Measurements from ENCODE around the gene CD52. TPM values are rescaled to one million over a fixed set of nuclear protein-coding genes. Genes with fewer than 3 reads are reported as not detected.

The CD52 gene
- total and polyA plus RNA-seq, 11 donors: 1.6 to 89.9 (median 6.5) TPM; not detected in 1

DNA sequence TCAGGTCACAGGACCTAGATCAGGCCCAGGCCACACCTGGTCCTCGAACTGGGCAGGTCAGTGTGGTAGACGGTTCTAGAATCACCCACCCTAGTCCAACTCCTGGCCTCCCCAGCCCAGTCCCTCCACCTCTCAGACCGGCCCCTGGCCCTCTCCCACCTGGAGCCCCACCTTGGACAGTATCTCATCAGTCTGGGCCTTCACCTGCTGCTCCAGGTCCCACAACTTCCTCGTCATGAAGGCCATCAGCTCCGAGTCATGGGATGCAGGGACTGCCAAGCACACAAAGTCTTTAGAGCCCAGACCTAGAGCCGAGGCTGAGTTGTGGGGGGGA lies 20.0 kb upstream of the CD52 start:
- ATAC-seq (no peak), DNase-seq (no peak)
- intact Hi-C loops (cut with DNase I): no loop called here
- TF ChIP-seq POLR2A (IDR thresholded peaks at IDR 0.05) (no peak), CTCF (IDR thresholded peaks at IDR 0.05) (no peak)
- Histone ChIP-seq H3K4me3 (no peak overlapping the region), H3K4me1 (peaks cover 0 to 21% (median 2%) of the 10 kb centered on the region in 12 donors), H3K9me3 (no peaks in the 10 kb centered on the region), H3K27me3 (no peaks in the 10 kb centered on the region), H3K36me3 (peaks cover 0 to 8% (median 0%) of the 10 kb centered on the region in 9 donors), H3K27ac (no peak overlapping the region)
- 76 to 87% (median 78%) methylated on average over 6 of the region's 6 CpGs for WGBS, 4 donors

GRCh38 chr1:26300578-26301275 lies 17.0 kb upstream of the CD52 start:
- H3K27ac ChIP-seq: no peak overlapping the region
- ATAC-seq (no peak), DNase-seq (no peak)
- intact Hi-C loops (cut with DNase I): no loop called here
- WGBS, 4 donors: 89 to 93% (median 90%) methylated on average over 10 to 11 of the region's 11 CpGs
- H3K4me3 ChIP-seq: no peak overlapping the region
- H3K36me3 ChIP-seq: peaks cover 0 to 8% (median 0%) of the 10 kb centered on the region in 9 donors
- TF ChIP-seq CTCF (IDR thresholded peaks at IDR 0.05) (no peak), POLR2A (IDR thresholded peaks at IDR 0.05) (no peak)
- H3K9me3 ChIP-seq: no peaks in the 10 kb centered on the region
- H3K4me1 ChIP-seq: peaks cover 1 to 35% (median 8%) of the 10 kb centered on the region in 12 donors
- H3K27me3 ChIP-seq: no peaks in the 10 kb centered on the region

DNA sequence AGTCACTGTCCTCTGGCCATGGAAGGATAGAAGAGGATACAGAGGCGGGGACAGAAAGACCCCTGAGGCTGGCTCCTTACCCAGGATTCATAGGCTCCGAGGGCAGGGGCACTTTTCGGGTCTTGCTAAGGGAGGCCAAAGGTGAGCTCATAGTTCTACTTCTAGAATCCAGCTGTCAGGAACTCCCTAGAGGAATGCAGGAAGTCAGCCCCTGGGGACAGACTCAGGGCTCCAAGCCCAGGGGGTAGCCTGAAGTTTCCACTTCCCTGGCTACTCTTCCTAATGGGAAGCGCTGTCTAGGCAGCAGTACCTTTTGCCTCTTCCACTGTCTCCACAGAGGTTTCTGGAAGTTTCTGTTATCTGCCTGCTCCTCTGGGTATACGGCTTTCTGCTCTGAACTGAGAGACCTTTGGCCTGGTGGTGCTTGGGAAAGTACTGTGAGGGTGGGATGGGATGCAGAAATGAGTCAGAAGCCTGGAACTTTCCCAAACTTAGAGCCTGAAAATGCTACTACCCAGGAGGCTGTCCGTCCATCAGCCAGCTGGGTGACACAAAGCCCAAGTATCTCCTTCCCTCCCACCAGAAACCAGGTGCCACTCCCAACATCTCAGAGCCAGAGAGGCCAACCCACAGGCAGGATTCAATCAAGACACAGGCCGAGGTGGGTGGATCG lies 14.9 kb upstream of the CD52 start:
- no peaks in the 10 kb centered on the region for H3K36me3 ChIP-seq
- no peaks in the 10 kb centered on the region for H3K9me3 ChIP-seq
- DNase-seq (peak in 3 of 5 donors; percentile 57 to 61 (median 57)), ATAC-seq (peak in 3 of 4 donors; percentile 29 to 63 (median 39))
- 46 to 65% (median 57%) methylated on average over 8 of the region's 8 CpGs for WGBS, 4 donors
- intact Hi-C loops (cut with DNase I): loop anchor here in 1 of 10 donors (2.0 kb wide), 1 partner anchor 16 kb away; no protein-coding TSS in a partner anchor
- H3K4me3 ChIP-seq: no peak overlapping the region
- TF ChIP-seq POLR2A (IDR thresholded peaks at IDR 0.05) (no peak), CTCF (IDR thresholded peaks at IDR 0.05) (no peak)
- no peaks in the 10 kb centered on the region for H3K27me3 ChIP-seq
- H3K4me1 ChIP-seq: peaks cover 3 to 52% (median 16%) of the 10 kb centered on the region in 12 donors
- peak overlapping the region in 7 of 12 donors; percentile 0 to 64 (median 18) for H3K27ac ChIP-seq

DNA sequence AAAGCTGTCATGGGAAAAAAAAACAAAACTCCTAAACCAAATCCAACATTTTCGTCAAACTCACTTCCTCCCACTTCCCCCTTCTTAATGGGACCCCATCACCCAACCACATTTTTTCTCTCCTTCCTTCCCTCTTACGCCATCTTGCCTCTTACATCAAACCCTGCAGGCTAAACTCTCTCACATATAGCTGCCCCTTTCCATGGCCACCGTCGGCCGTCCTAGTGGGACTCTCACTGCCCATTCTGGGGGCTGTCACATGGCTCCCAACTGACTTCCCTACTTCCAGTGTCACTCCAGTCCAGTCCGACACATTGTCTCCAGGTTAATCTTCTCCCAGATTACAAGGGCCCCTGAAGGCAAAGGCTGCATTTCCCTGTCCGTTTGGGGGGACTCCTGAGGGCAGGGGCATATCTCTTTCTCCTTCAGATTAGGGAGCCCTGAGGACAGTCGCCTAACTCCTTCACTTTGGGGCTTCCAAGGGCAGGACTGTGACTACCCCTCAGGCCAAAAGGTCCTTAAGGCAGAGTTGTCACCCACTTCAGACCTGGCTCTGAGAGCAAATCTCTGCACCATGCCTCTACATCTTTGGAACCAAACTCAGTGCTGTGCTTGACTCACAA lies 12.0 kb upstream of the CD52 start:
- peak overlapping the region in 10 of 12 donors; percentile 28 to 93 (median 59) for H3K27ac ChIP-seq
- ATAC-seq (no peak), DNase-seq (peak in 1 of 5 donors; percentile 51)
- WGBS, 4 donors: 30 to 42% (median 37%) methylated on average over 8 of the region's 8 CpGs
- H3K36me3 ChIP-seq: no peaks in the 10 kb centered on the region
- TF ChIP-seq POLR2A (IDR thresholded peaks at IDR 0.05): no peak
- no peak for TF ChIP-seq CTCF (IDR thresholded peaks at IDR 0.05)
- peaks cover 3 to 60% (median 16%) of the 10 kb centered on the region in 12 donors for H3K4me1 ChIP-seq
- peak overlapping the region; percentile 62 to 82 (median 77) for H3K4me3 ChIP-seq
- intact Hi-C loops (cut with DNase I): no loop called here
- H3K27me3 ChIP-seq: no peaks in the 10 kb centered on the region
- H3K9me3 ChIP-seq: no peaks in the 10 kb centered on the region
